ENCODE results near the gene C12orf60.

DNA sequence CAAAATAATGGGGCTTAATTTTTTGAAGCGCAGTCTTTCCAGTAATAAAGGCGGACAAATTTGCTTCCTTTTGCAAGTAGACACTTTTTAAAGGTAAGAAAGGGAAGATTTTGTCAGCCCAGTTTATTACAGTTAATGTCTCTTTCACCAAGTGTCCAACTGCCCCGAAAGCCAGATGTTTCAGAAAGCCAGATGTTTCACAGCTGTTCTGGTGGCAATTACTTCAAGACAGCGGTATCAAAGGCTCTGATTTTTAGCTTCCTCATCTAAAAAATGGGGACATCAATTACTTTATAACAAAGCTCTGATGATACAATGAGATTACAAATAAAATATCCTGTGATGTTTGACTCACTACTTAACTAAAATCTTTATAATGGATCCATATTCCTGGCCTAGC, 1.2 kb upstream of the C12orf60 start:
- TF ChIP-seq, protein P1, sequence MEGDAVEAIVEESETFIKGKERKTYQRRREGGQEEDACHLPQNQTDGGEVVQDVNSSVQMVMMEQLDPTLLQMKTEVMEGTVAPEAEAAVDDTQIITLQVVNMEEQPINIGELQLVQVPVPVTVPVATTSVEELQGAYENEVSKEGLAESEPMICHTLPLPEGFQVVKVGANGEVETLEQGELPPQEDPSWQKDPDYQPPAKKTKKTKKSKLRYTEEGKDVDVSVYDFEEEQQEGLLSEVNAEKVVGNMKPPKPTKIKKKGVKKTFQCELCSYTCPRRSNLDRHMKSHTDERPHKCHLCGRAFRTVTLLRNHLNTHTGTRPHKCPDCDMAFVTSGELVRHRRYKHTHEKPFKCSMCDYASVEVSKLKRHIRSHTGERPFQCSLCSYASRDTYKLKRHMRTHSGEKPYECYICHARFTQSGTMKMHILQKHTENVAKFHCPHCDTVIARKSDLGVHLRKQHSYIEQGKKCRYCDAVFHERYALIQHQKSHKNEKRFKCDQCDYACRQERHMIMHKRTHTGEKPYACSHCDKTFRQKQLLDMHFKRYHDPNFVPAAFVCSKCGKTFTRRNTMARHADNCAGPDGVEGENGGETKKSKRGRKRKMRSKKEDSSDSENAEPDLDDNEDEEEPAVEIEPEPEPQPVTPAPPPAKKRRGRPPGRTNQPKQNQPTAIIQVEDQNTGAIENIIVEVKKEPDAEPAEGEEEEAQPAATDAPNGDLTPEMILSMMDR (IDR thresholded peaks at IDR 0.05), result no peak
- TF ChIP-seq POLR2A (IDR thresholded peaks at IDR 0.05), result no peak
